HCT116 (cell line): Measurements from ENCODE around the gene WSB2. TPM values are rescaled to one million over a fixed set of nuclear protein-coding genes. Genes with fewer than 3 reads are reported as not detected.

Experiments used
- ATAC-seq: fragments of 200-7000 bp; cut with Tn5 transposase; 2 replicates; pipeline ENCODE4 v1.9.1; 2020; ENCODE audit warnings: mild to moderate bottlenecking, moderate library complexity
- BruUV-seq: library from RNA; stranded (reverse); fragments of 400-500 nt; replicated peaks from 2 replicates; lab custom pipeline; 2021; lab: Mats Ljungman, UMichigan
- CTCF ChIA-PET: fragments of 300-600 bp; sonication (Branson Sonifier 250); formaldehyde crosslinking; loops from one replicate; lab custom pipeline; 2021; ENCODE audit warnings: antibody characterized with exemption; lab: Charles Lee
- POLR2A ChIA-PET: fragments of 300-600, 350-600 bp; sonication (Branson Sonifier 250); formaldehyde crosslinking; loops from one replicate; lab custom pipeline; 2021; ENCODE audit warnings: antibody characterized with exemption; lab: Charles Lee
- RAD21 ChIA-PET, 2 experiments: fragments of 300-600 bp; sonication (Branson Sonifier 250); formaldehyde crosslinking; loops; one replicate each; lab custom pipeline; 2023; ENCODE audit warnings: low total read pairs in 2 of 2; ENCODE audit not compliant: uncharacterized antibody in 2 of 2, unreplicated experiment in 2 of 2, low non-redundant PET in 1 of 2; lab: Charles Lee
- DNase-seq: peaks from one replicate; pipeline ENCODE4 v3.0.0-alpha.2; 2010; ENCODE audit warnings: low read depth, low spot score
- H2AFZ ChIP-seq: fragments of 200-600 bp; shearing (Covaris generic), sonication (generic); 2 replicates; pipeline ENCODE4 v1.6.1; 2017; ENCODE audit warnings: low read depth, mixed run types, mixed read lengths, antibody characterized with exemption, low read length; ENCODE audit not compliant: poor library complexity, severe bottlenecking
- H3K27ac ChIP-seq: 2 replicates; pipeline ENCODE4 v1.5.1; 2012; ENCODE audit warnings: low read depth, low read length
- H3K27me3 ChIP-seq: fragments of 200-600 bp; sonication (generic); 2 replicates; pipeline ENCODE4 v1.6.1; 2016; ENCODE audit warnings: mixed run types, low read length, mixed read lengths; ENCODE audit not compliant: insufficient read depth
- H3K36me3 ChIP-seq, 2 experiments: fragments of 200-500 bp in 1 of 2; fragments of 200-600 bp in 1 of 2; sonication (Bioruptor generic) in 1 of 2; sonication (generic) in 1 of 2; 2 replicates each; pipeline versions ENCODE4 v1.5.1 to v1.6.1; 2014 to 2016; ENCODE audit warnings: low read length in 2 of 2, inconsistent platforms in 1 of 2, mixed read lengths in 1 of 2, mixed run types in 1 of 2; ENCODE audit not compliant: insufficient read depth in 2 of 2, control insufficient read depth in 1 of 2
- H3K4me1 ChIP-seq, 2 experiments: fragments of 200-600 bp in 1 of 2; sonication (generic) in 1 of 2; 2 replicates each; pipeline versions ENCODE4 v1.5.1 to v1.6.1; 2012 to 2017; ENCODE audit warnings: low read length in 2 of 2, inconsistent platforms in 1 of 2, mild to moderate bottlenecking in 1 of 2, mixed read lengths in 1 of 2, mixed run types in 1 of 2, moderate library complexity in 1 of 2; ENCODE audit not compliant: insufficient read depth in 2 of 2, control insufficient read depth in 1 of 2
- H3K4me2 ChIP-seq: fragments of 200-600 bp; sonication (generic); 2 replicates; pipeline ENCODE4 v1.6.1; 2017; ENCODE audit warnings: mixed run types, low read length, mixed read lengths
- H3K4me3 ChIP-seq, 2 experiments: fragments of 200-600 bp in 1 of 2; sonication (generic) in 1 of 2; replicated peaks in 1 of 2; 2 replicates each; pipeline ENCODE4 v1.5.1; 2011 to 2016; ENCODE audit warnings: low read length in 2 of 2, control low read depth in 1 of 2, low read depth in 1 of 2, mild to moderate bottlenecking in 1 of 2, mixed read lengths in 1 of 2, mixed run types in 1 of 2
- H3K79me2 ChIP-seq: fragments of 200-600 bp; sonication (generic); 2 replicates; pipeline ENCODE4 v1.6.1; 2017; ENCODE audit warnings: mild to moderate bottlenecking, mixed run types, low read length, moderate library complexity, mixed read lengths; ENCODE audit not compliant: insufficient read depth
- H3K9ac ChIP-seq: fragments of 200-600 bp; sonication (generic); 2 replicates; pipeline ENCODE4 v1.6.1; 2016; ENCODE audit warnings: low read length, mixed read lengths
- H3K9me2 ChIP-seq: fragments of 200-600 bp; sonication (generic), shearing (Covaris generic); 2 replicates; pipeline ENCODE4 v1.6.1; 2017; ENCODE audit warnings: mixed run types, mild to moderate bottlenecking, moderate library complexity; ENCODE audit not compliant: insufficient read depth
- H3K9me3 ChIP-seq, 2 experiments: fragments of 200-500 bp in 1 of 2; fragments of 200-600 bp in 1 of 2; sonication (Bioruptor generic) in 1 of 2; sonication (generic) in 1 of 2; 2 replicates each; pipeline ENCODE4 v1.6.1; 2014 to 2017; ENCODE audit warnings: low read length in 2 of 2, mixed read lengths in 2 of 2, inconsistent platforms in 1 of 2, low read depth in 1 of 2, mild to moderate bottlenecking in 1 of 2, mixed run types in 1 of 2, moderate library complexity in 1 of 2; ENCODE audit not compliant: control insufficient read depth in 1 of 2, insufficient read depth in 1 of 2
- H4K20me1 ChIP-seq: fragments of 200-600 bp; sonication (generic), shearing (Covaris generic); 2 replicates; pipeline ENCODE4 v1.6.1; 2017; ENCODE audit warnings: mixed run types, mild to moderate bottlenecking, moderate library complexity; ENCODE audit not compliant: insufficient read depth
- CBX3 ChIP-seq: IDR thresholded peaks from 2 replicates; pipeline ENCODE4 v1.6.1; 2012; ENCODE audit warnings: low read depth
- CTCF ChIP-seq, 3 experiments: fragments of 200-600 bp in 1 of 3; sonication (generic) in 1 of 3; IDR thresholded peaks in 2 of 3; conservative IDR thresholded peaks in 1 of 3; 2 replicates each; pipeline ENCODE4 v1.5.1; 2012 to 2017; ENCODE audit warnings: low read depth in 2 of 3, low read length in 2 of 3, antibody characterized with exemption in 1 of 3, borderline replicate concordance in 1 of 3, control low read depth in 1 of 3, mild to moderate bottlenecking in 1 of 3, mixed read lengths in 1 of 3, mixed run types in 1 of 3, moderate library complexity in 1 of 3; ENCODE audit not compliant: insufficient read depth in 1 of 3
- ELF1 ChIP-seq: IDR thresholded peaks from 2 replicates; pipeline ENCODE4 v1.6.1; 2012; ENCODE audit warnings: low read depth, borderline replicate concordance
- EZH2phosphoT487 ChIP-seq: fragments of 200-600 bp; IDR thresholded peaks from 2 replicates; pipeline ENCODE4 v1.6.1; 2018; ENCODE audit warnings: antibody characterized with exemption, borderline replicate concordance
- SIN3A ChIP-seq: IDR thresholded peaks from 2 replicates; pipeline ENCODE4 v1.6.1; 2012; ENCODE audit warnings: low read depth
- intact Hi-C: fragments of 100-400 bp; cut with micrococcal nuclease; formaldehyde crosslinking; loops from 2 replicates; pipeline ENCODE4 v1.10.0; 2022
- total RNA-seq: library from RNA; stranded (reverse); gene quantifications from one replicate; pipeline ENCODE4 v1.2.1, GENCODE V29; 2021; ENCODE audit not compliant: unreplicated experiment

The WSB2 gene
- total RNA-seq, 1 experiment from 2014 or later, result 97.0 TPM

- Histone ChIP-seq H3K4me3 (peak overlapping the region; percentile 64 to 81), H3K79me2 (peaks cover 38% of the 10 kb centered on the region), H3K27ac (peak overlapping the region; percentile 91), H3K4me1 (peaks cover 31 to 55% of the 10 kb centered on the region in 2 experiments), H3K9ac (peak overlapping the region; percentile 84), H4K20me1 (no peaks in the 10 kb centered on the region), H2AFZ (no peak overlapping the region), H3K27me3 (no peaks in the 10 kb centered on the region), H3K36me3 (no peaks in the 10 kb centered on the region), H3K9me3 (no peaks in the 10 kb centered on the region), H3K9me2 (no peaks in the 10 kb centered on the region), H3K4me2 (peak overlapping the region; percentile 93)
- CTCF ChIA-PET, result no interaction called here
- ATAC-seq, result no peak
- intact Hi-C loops, result loop anchor here (5.0 kb wide), 1 partner anchor 43 kb away; the partner anchor contains the start of gene VSIG10
- no peak for DNase-seq
- POLR2A ChIA-PET, result no interaction called here
- TSS peak; percentile 47 for BruUV-seq
- TF ChIP-seq CTCF (IDR thresholded peaks at IDR 0.05 in 2 of 3, conservative IDR thresholded peaks at IDR 0.05 in 1 of 3; ENCODE audit: borderline replicate concordance in 1 of 3, insufficient read depth in 1 of 3, low read depth in 2 of 3, low read length in 2 of 3) (no peak), CBX3 (no peak), SIN3A (no peak)
- RAD21 ChIA-PET, result no interaction called here
These were observed 1.4 kb downstream of the WSB2 start for GRCh38 chr12:118059341-118060191.

- H3K36me3 ChIP-seq, result no peaks in the 10 kb centered on the region
- no peaks in the 10 kb centered on the region for H3K9me3 ChIP-seq
- no peaks in the 10 kb centered on the region for H3K9me2 ChIP-seq
- DNase-seq (no peak), ATAC-seq (no peak)
- H3K4me2 ChIP-seq, result peak overlapping the region; percentile 93; the same call in 1 of the 2 replicates
- BruUV-seq, result no TSS peak
- TF ChIP-seq ELF1 (no peak), EZH2phosphoT487 (no peak)
- H3K27me3 ChIP-seq, result no peaks in the 10 kb centered on the region
- ChIA-PET POLR2A (no interaction called here), RAD21 (interaction anchor here in 1 of 2 experiments (0.7 kb wide), 1 partner anchor 164 kb away, joined by 3 read pairs; no protein-coding TSS in a partner anchor), CTCF (no interaction called here)
- peaks cover 38% of the 10 kb centered on the region for H3K79me2 ChIP-seq
- H3K9ac ChIP-seq, result 0 out of 2 replicates have a peak overlapping the region, but pooled peaks have one; percentile 84
- no peak overlapping the region for H2AFZ ChIP-seq
- H3K4me1 ChIP-seq, result peaks cover 28 to 60% of the 10 kb centered on the region in 2 experiments
- intact Hi-C loops, result no loop called here
- H3K4me3 ChIP-seq, result no peak overlapping the region
- H4K20me1 ChIP-seq, result no peaks in the 10 kb centered on the region
- no peak overlapping the region for H3K27ac ChIP-seq
These were observed 2.1 kb downstream of the WSB2 start for GRCh38 chr12:118058881-118059280.
